Measurements from ENCODE around the gene PNPLA7.
"Not testable (repeated sequence)": the region's sequence is repeated elsewhere in the genome, so short reads cannot be mapped to it uniquely, and the experiment has no call there.

PNPLA7 gene

DNA sequence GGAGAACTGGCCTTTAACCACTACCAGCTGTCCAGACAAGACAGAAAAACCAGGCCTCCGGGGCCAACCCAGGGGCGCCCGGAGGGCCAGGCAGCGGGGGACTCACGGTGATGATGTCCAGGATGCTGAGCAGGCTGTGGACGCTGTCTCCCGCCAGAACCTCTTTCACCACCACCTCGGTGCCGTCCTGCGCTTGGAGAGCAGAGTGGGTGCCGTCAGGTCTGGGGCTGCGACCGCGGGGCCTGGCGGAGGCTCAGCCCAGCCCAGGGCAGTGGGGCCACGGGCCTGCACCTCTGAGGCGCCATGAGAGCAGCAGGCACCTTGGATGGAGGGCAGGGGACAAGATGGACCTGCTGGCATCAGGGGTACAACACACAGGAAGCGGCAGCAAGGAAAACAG is 9.7 kb downstream of the PNPLA7 start:
- no peak for DNase-seq (ENCODE audit: low read depth)

DNA sequence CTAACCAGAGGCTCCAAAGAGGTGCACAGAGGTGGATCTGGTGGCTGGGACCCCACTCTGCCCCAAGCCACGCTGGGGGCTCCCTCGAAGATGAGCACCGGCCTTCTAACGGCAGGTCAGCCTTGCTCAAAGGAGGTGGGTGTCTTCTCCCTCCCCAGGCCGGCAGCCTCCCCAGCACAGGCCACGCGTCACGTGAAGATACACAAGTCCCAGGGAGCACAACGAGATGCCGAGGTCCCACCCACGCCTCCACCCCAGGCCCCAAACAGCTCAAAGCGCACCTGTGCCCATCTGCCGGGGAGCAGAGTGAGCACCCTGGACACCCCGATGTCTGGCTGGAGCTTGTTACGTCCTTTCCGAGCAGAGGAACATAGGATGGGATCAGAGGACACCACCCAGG is 12.1 kb downstream of the PNPLA7 start:
- no peak for DNase-seq (ENCODE audit: low read depth)

- not testable (repeated sequence) for DNase-seq (ENCODE audit: low read depth)
These were observed 13.5 kb downstream of the PNPLA7 start for GRCh38 chr9:137536594-137537131.

GRCh38 chr9:137535120-137535428 is 15.1 kb downstream of the PNPLA7 start:
- DNase-seq (ENCODE audit: low read depth), result no peak

- DNase-seq (ENCODE audit: low read depth), result no peak
These were observed 15.7 kb downstream of the PNPLA7 start for GRCh38 chr9:137534256-137535119.

GRCh38 chr9:137532891-137533468 is 17.2 kb downstream of the PNPLA7 start:
- not testable (repeated sequence) for DNase-seq (ENCODE audit: low read depth)

- DNase-seq (ENCODE audit: low read depth), result no peak
These were observed 19.0 kb downstream of the PNPLA7 start for GRCh38 chr9:137531099-137531765.

DNA sequence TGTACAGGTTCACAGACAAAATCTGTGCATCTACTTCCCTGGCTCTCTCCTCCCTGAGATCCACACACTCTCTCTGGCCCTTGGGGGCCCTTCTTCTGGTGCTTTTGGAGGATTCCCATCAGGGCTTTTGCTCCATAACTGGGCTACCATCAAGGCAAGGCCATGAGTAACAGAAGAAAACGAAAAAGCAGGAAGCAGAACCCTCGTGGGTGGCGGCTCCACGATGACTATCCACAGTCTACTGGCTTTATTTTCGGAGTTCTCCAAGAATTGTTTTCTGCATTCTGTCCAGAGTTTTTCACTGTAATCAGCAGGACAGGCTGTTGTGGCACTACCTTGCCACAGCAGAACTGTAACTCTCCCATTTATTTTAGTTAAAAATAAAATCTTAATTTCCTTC is 19.9 kb downstream of the PNPLA7 start:
- no peak for DNase-seq (ENCODE audit: low read depth)

- DNase-seq (ENCODE audit: low read depth), result no peak
These were observed 25.3 kb downstream of the PNPLA7 start for GRCh38 chr9:137524981-137525317.

- no peak for DNase-seq (ENCODE audit: low read depth)
These were observed 25.8 kb downstream of the PNPLA7 start for GRCh38 chr9:137524161-137524980.

- DNase-seq (ENCODE audit: low read depth), result no peak
These were observed 27.3 kb downstream of the PNPLA7 start for GRCh38 chr9:137522746-137523455.

DNA sequence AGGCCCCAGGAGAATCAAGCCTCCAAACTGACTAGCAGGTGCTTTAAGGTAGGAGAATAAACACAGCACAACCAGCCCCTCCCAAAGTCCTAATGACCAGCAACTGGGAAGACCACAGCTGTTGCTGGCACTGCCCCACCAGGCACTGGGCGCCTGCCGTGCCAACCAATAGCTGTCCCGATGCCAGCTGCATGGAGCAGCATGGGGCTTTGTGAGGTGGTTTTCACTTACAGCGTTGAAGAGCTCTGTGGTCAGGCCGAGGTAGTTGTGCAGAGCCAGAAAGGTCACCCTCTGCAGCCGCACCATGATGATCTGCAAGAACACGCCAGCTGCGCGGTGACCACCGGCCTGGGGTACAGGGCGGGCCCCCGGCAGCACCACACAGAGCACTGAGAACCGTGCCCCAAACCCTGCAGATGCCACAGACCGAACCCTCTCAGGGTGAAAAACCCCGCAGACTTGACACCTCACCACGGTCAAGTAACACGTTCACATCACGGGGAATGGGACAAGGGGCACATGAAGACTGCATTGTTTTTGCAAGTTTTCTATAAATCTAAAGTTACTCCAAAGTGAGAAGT is 28.7 kb downstream of the PNPLA7 start:
- DNase-seq (ENCODE audit: low read depth), result no peak

GRCh38 chr9:137520614-137521404 is 29.4 kb downstream of the PNPLA7 start:
- no peak for DNase-seq (ENCODE audit: low read depth)

GRCh38 chr9:137519553-137519952 is 30.6 kb downstream of the PNPLA7 start:
- DNase-seq (ENCODE audit: low read depth), result no peak

DNA sequence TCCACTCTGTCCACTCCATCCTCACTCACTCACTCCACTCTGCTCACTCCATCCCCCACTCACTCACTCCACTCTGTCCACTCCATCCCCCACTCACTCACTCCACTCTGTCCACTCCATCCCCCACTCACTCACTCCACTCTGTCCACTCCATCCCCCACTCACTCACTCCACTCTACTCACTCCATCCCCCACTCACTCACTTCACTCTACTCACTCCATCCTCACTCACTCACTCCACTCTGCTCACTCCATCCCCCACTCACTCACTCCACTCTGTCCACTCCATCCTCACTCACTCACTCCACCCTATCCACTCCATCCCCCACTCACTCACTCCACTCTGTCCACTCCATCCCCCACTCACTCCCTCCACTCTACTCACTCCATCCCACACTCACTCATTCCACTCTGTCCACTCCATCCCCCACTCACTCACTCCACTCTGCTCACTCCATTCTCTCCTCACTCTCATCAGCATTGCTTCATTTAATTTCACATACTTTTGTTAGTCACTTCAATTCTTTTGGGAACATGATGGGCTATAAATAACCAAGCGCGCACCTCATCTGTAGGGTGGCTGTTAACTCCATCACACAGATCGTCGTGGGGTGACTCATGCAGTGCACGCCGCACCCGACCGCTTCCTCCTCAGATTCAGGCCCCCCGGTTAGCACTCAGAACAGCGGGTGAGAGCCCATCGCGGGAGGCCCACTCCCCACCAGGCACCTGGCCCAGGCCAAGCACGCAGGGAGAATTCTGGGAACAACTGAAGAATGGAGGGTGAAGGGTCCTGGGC is 31.3 kb downstream of the PNPLA7 start:
- DNase-seq (ENCODE audit: low read depth), result not testable (repeated sequence)

- no peak for DNase-seq (ENCODE audit: low read depth)
These were observed 33.9 kb downstream of the PNPLA7 start for GRCh38 chr9:137516144-137516917.

GRCh38 chr9:137515338-137515724 is 34.9 kb downstream of the PNPLA7 start:
- no peak for DNase-seq (ENCODE audit: low read depth)

DNA sequence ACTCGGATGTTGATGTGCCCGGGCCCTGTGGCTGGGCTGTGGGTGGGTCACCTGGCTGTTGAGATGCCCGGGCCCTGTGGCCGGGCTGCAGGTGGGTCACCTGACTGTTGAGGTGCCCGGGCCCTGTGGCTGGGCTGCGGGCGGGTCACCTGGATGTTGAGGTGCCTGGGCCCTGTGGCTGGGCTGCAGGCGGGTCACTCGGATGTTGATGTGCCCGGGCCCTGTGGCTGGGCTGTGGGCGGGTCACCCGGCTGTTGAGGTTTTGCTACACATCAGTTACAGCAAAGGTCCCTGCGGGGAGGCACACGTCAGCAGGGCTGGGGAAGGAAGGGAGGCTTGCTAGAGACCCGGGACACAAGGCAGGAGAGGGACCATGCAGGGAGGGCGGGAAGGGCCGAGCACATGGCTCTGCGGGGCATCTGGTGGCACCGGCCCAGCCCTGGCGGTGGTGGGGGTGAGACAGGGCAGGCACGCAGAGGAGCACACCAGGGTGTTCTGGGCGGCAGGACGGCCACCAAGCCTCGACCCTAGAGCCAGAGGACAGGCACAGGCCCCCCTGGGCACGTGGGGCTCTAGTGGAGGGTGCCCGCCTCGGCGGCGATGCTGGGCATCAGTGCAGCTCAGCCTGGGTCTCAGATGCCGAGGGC is 35.4 kb downstream of the PNPLA7 start:
- no peak for DNase-seq (ENCODE audit: low read depth)
